ENCODE measurements around the gene PARD3.

The PARD3 gene

GRCh38 chr10:34192646-34193045 lies 622.5 kb downstream of the PARD3 start:
- Histone ChIP-seq H3K27ac (ENCODE audit: low read depth, low read length) (no peak overlapping the region), H3K4me1 (ENCODE audit: control insufficient read depth in 1 of 2, insufficient read depth in 2 of 2, low read length in 2 of 2) (peaks cover 0 to 6% of the 10 kb centered on the region in 2 donors), H3K36me3 (ENCODE audit: control insufficient read depth in 1 of 2, insufficient read depth in 2 of 2, low read length in 2 of 2) (no peaks in the 10 kb centered on the region), H3K4me3 (ENCODE audit: low read depth in 1 of 2, low read length in 2 of 2) (no peak overlapping the region), H3K9ac (ENCODE audit: low read depth in 1 of 2, low read length in 2 of 2) (no peak overlapping the region), H3K9me3 (ENCODE audit: control insufficient read depth in 1 of 2, low read length in 2 of 2) (no peaks in the 10 kb centered on the region), H3K27me3 (ENCODE audit: control insufficient read depth in 1 of 2, insufficient read depth in 2 of 2, low read length in 2 of 2) (no peaks in the 10 kb centered on the region)

- no peak overlapping the region for H3K27ac ChIP-seq (ENCODE audit: low read depth, low read length)
- no peak overlapping the region for H3K4me3 ChIP-seq (ENCODE audit: low read depth in 1 of 2, low read length in 2 of 2)
- no peaks in the 10 kb centered on the region for H3K27me3 ChIP-seq (ENCODE audit: control insufficient read depth in 1 of 2, insufficient read depth in 2 of 2, low read length in 2 of 2)
Measured at GRCh38 chr10:34191406-34191805, 623.7 kb downstream of the PARD3 start.

GRCh38 chr10:34190580-34190979 lies 624.5 kb downstream of the PARD3 start:
- peaks cover 0 to 6% of the 10 kb centered on the region in 2 donors for H3K4me1 ChIP-seq (ENCODE audit: control insufficient read depth in 1 of 2, insufficient read depth in 2 of 2, low read length in 2 of 2)
- H3K27me3 ChIP-seq (ENCODE audit: control insufficient read depth in 1 of 2, insufficient read depth in 2 of 2, low read length in 2 of 2): no peaks in the 10 kb centered on the region
- H3K9ac ChIP-seq (ENCODE audit: low read depth in 1 of 2, low read length in 2 of 2): no peak overlapping the region
- H3K4me3 ChIP-seq (ENCODE audit: low read depth in 1 of 2, low read length in 2 of 2): no peak overlapping the region
- no peaks in the 10 kb centered on the region for H3K36me3 ChIP-seq (ENCODE audit: control insufficient read depth in 1 of 2, insufficient read depth in 2 of 2, low read length in 2 of 2)
- no peaks in the 10 kb centered on the region for H3K9me3 ChIP-seq (ENCODE audit: control insufficient read depth in 1 of 2, low read length in 2 of 2)
- no peak overlapping the region for H3K27ac ChIP-seq (ENCODE audit: low read depth, low read length)

More at GRCh38 chr10:34191406-34191805, 623.7 kb downstream of the PARD3 start:
- H3K9ac ChIP-seq (ENCODE audit: low read depth in 1 of 2, low read length in 2 of 2): no peak overlapping the region
- peaks cover 0 to 6% of the 10 kb centered on the region in 2 donors for H3K4me1 ChIP-seq (ENCODE audit: control insufficient read depth in 1 of 2, insufficient read depth in 2 of 2, low read length in 2 of 2)
- no peaks in the 10 kb centered on the region for H3K9me3 ChIP-seq (ENCODE audit: control insufficient read depth in 1 of 2, low read length in 2 of 2)
- H3K36me3 ChIP-seq (ENCODE audit: control insufficient read depth in 1 of 2, insufficient read depth in 2 of 2, low read length in 2 of 2): no peaks in the 10 kb centered on the region

DNA sequence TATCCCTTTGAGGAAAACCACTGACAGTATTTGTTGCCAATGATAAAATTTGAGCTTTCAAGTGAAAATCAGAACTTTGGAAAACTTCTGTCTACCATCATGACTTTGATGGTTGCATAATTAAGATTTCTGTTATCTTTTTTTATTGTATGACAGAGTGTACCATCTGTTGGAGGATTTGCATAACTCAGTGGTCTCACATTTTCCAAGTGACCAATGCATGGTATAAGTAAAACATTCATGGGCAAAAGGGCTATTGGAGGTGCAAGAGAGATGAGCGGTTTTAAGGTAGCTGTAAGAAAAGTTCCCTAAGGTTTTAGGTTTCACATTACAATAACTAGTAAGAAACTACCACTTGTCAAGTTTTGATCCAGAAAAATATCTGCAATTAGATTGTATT lies 625.3 kb downstream of the PARD3 start:
- Histone ChIP-seq H3K36me3 (ENCODE audit: control insufficient read depth in 1 of 2, insufficient read depth in 2 of 2, low read length in 2 of 2) (no peaks in the 10 kb centered on the region), H3K9ac (ENCODE audit: low read depth in 1 of 2, low read length in 2 of 2) (no peak overlapping the region), H3K4me1 (ENCODE audit: control insufficient read depth in 1 of 2, insufficient read depth in 2 of 2, low read length in 2 of 2) (peaks cover 0 to 5% of the 10 kb centered on the region in 2 donors), H3K4me3 (ENCODE audit: low read depth in 1 of 2, low read length in 2 of 2) (no peak overlapping the region), H3K9me3 (ENCODE audit: control insufficient read depth in 1 of 2, low read length in 2 of 2) (no peaks in the 10 kb centered on the region), H3K27me3 (ENCODE audit: control insufficient read depth in 1 of 2, insufficient read depth in 2 of 2, low read length in 2 of 2) (no peaks in the 10 kb centered on the region), H3K27ac (ENCODE audit: low read depth, low read length) (no peak overlapping the region)

DNA sequence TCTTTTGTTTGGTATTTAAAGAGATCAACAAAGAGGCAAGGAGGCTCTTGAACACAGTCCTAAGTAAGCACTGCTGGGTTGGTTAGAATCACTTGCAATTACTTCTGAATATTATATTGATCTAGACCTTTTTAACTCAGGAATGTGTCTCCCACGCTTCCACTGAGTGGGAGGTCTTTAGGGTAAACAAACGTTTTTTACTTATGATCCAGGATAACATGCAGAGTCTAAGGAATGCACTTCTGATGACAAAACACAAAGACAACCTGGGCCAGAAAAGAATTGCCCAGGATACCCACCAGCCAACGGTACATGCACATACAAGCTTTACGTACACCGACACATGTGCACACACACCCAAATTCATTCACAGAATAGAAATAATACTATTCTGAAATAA lies 626.9 kb downstream of the PARD3 start:
- H3K9ac ChIP-seq (ENCODE audit: low read depth in 1 of 2, low read length in 2 of 2): no peak overlapping the region
- no peak overlapping the region for H3K4me3 ChIP-seq (ENCODE audit: low read depth in 1 of 2, low read length in 2 of 2)
- no peak overlapping the region for H3K27ac ChIP-seq (ENCODE audit: low read depth, low read length)
- H3K27me3 ChIP-seq (ENCODE audit: control insufficient read depth in 1 of 2, insufficient read depth in 2 of 2, low read length in 2 of 2): no peaks in the 10 kb centered on the region
- peaks cover 0 to 4% of the 10 kb centered on the region in 2 donors for H3K4me1 ChIP-seq (ENCODE audit: control insufficient read depth in 1 of 2, insufficient read depth in 2 of 2, low read length in 2 of 2)
- H3K36me3 ChIP-seq (ENCODE audit: control insufficient read depth in 1 of 2, insufficient read depth in 2 of 2, low read length in 2 of 2): no peaks in the 10 kb centered on the region
- no peaks in the 10 kb centered on the region for H3K9me3 ChIP-seq (ENCODE audit: control insufficient read depth in 1 of 2, low read length in 2 of 2)

DNA sequence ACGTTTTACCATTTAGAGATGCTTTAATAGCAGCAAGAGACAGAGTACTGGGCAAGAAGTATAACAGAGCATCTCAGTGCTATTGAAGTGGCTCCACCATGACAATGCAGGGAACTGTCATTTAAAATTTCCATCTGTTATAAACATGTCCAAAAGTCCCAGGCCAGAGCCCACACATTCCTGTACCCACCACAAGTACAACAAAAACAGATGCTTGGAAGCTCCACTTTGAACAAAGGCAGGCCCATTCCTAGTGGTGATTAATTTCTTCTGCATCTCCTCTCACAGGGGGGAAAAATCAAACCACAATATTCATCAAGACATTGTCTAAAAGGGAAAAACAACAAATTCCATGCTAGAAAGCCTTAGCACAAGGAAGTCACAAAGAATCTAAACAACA lies 627.9 kb downstream of the PARD3 start:
- Histone ChIP-seq H3K9me3 (ENCODE audit: control insufficient read depth in 1 of 2, low read length in 2 of 2) (no peaks in the 10 kb centered on the region), H3K27me3 (ENCODE audit: control insufficient read depth in 1 of 2, insufficient read depth in 2 of 2, low read length in 2 of 2) (no peaks in the 10 kb centered on the region), H3K36me3 (ENCODE audit: control insufficient read depth in 1 of 2, insufficient read depth in 2 of 2, low read length in 2 of 2) (no peaks in the 10 kb centered on the region), H3K27ac (ENCODE audit: low read depth, low read length) (no peak overlapping the region), H3K9ac (ENCODE audit: low read depth in 1 of 2, low read length in 2 of 2) (no peak overlapping the region), H3K4me3 (ENCODE audit: low read depth in 1 of 2, low read length in 2 of 2) (no peak overlapping the region), H3K4me1 (ENCODE audit: control insufficient read depth in 1 of 2, insufficient read depth in 2 of 2, low read length in 2 of 2) (peaks cover 0 to 4% of the 10 kb centered on the region in 2 donors)

DNA sequence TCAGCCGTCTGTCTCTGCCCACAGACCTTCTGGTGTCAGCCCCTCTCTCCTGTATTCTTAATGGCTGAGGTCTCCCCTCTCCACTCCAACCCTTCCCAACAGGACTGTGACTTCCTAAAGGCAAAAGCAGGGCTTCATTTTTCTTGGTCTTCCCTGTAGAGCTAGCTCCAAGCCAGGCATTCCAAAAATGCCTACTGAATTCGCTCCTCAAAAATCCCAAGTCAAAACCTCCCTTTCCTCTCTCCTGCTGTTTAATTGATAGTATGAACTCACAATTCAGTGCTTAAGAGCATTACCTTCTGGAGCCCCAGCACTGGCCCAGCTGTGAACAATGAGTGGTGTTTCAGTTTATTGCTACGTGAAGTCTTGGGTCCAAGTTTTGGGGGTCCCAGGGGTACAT lies 628.4 kb downstream of the PARD3 start:
- H3K27ac ChIP-seq (ENCODE audit: low read depth, low read length): no peak overlapping the region
- H3K9me3 ChIP-seq (ENCODE audit: control insufficient read depth in 1 of 2, low read length in 2 of 2): no peaks in the 10 kb centered on the region
- H3K9ac ChIP-seq (ENCODE audit: low read depth in 1 of 2, low read length in 2 of 2): no peak overlapping the region
- no peaks in the 10 kb centered on the region for H3K36me3 ChIP-seq (ENCODE audit: control insufficient read depth in 1 of 2, insufficient read depth in 2 of 2, low read length in 2 of 2)
- H3K4me3 ChIP-seq (ENCODE audit: low read depth in 1 of 2, low read length in 2 of 2): no peak overlapping the region
- peaks cover 0 to 4% of the 10 kb centered on the region in 2 donors for H3K4me1 ChIP-seq (ENCODE audit: control insufficient read depth in 1 of 2, insufficient read depth in 2 of 2, low read length in 2 of 2)
- H3K27me3 ChIP-seq (ENCODE audit: control insufficient read depth in 1 of 2, insufficient read depth in 2 of 2, low read length in 2 of 2): no peaks in the 10 kb centered on the region

DNA sequence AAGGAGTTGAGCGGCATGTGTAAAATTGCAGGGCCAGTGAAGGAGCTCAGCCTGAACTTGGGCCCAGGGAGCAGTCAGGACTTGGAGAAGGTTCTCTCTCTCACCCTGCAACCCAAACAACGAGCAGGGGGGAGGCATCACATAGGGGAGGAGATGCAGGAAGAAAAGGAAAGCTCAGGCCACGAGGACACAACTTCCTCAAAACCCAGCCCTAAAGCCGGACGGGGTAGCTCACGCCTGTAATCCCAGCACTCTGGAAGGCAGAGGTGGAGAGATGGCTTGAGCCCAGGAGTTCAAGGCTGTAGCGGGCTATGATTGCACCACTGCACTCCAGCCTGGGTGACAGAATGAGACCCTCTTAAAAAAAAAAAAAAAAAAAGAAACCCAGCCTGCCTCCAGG lies 629.1 kb downstream of the PARD3 start:
- Histone ChIP-seq H3K9ac (ENCODE audit: low read depth in 1 of 2, low read length in 2 of 2) (no peak overlapping the region), H3K4me1 (ENCODE audit: control insufficient read depth in 1 of 2, insufficient read depth in 2 of 2, low read length in 2 of 2) (peaks cover 0 to 4% of the 10 kb centered on the region in 2 donors), H3K36me3 (ENCODE audit: control insufficient read depth in 1 of 2, insufficient read depth in 2 of 2, low read length in 2 of 2) (no peaks in the 10 kb centered on the region), H3K9me3 (ENCODE audit: control insufficient read depth in 1 of 2, low read length in 2 of 2) (no peaks in the 10 kb centered on the region), H3K4me3 (ENCODE audit: low read depth in 1 of 2, low read length in 2 of 2) (no peak overlapping the region), H3K27ac (ENCODE audit: low read depth, low read length) (no peak overlapping the region), H3K27me3 (ENCODE audit: control insufficient read depth in 1 of 2, insufficient read depth in 2 of 2, low read length in 2 of 2) (no peaks in the 10 kb centered on the region)

DNA sequence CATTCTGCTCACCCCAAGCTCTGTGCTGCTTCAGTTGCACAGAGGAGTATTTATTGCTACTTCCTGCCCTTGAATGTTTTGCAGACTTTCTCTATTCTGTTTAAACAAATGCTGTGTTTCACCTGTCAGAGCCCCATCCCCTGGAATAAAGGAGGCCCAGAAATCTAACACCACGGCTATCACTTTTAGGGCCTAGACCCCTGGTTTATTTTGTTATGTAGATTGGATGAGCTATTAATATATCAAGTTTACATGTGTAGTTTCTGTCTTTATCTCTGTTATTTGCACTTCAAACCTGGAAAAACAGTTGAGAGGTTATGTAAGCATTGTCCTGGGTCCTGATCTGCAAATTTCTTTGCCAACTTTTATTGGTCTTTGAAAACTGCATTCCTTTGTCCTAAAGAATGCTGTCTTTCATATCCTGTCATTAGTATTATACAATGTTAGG lies 630.1 kb downstream of the PARD3 start:
- no peak overlapping the region for H3K9ac ChIP-seq (ENCODE audit: low read depth in 1 of 2, low read length in 2 of 2)
- H3K9me3 ChIP-seq (ENCODE audit: control insufficient read depth in 1 of 2, low read length in 2 of 2): no peaks in the 10 kb centered on the region
- H3K4me1 ChIP-seq (ENCODE audit: control insufficient read depth in 1 of 2, insufficient read depth in 2 of 2, low read length in 2 of 2): peaks cover 0 to 4% of the 10 kb centered on the region in 2 donors
- no peaks in the 10 kb centered on the region for H3K27me3 ChIP-seq (ENCODE audit: control insufficient read depth in 1 of 2, insufficient read depth in 2 of 2, low read length in 2 of 2)
- no peaks in the 10 kb centered on the region for H3K36me3 ChIP-seq (ENCODE audit: control insufficient read depth in 1 of 2, insufficient read depth in 2 of 2, low read length in 2 of 2)
- H3K27ac ChIP-seq (ENCODE audit: low read depth, low read length): no peak overlapping the region
- H3K4me3 ChIP-seq (ENCODE audit: low read depth in 1 of 2, low read length in 2 of 2): no peak overlapping the region

- H3K27ac ChIP-seq (ENCODE audit: low read depth, low read length): no peak overlapping the region
- no peaks in the 10 kb centered on the region for H3K27me3 ChIP-seq (ENCODE audit: control insufficient read depth in 1 of 2, insufficient read depth in 2 of 2, low read length in 2 of 2)
- H3K36me3 ChIP-seq (ENCODE audit: control insufficient read depth in 1 of 2, insufficient read depth in 2 of 2, low read length in 2 of 2): no peaks in the 10 kb centered on the region
- no peaks in the 10 kb centered on the region for H3K9me3 ChIP-seq (ENCODE audit: control insufficient read depth in 1 of 2, low read length in 2 of 2)
- H3K4me3 ChIP-seq (ENCODE audit: low read depth in 1 of 2, low read length in 2 of 2): no peak overlapping the region
- no peak overlapping the region for H3K9ac ChIP-seq (ENCODE audit: low read depth in 1 of 2, low read length in 2 of 2)
- H3K4me1 ChIP-seq (ENCODE audit: control insufficient read depth in 1 of 2, insufficient read depth in 2 of 2, low read length in 2 of 2): peaks cover 0 to 4% of the 10 kb centered on the region in 2 donors
Measured at GRCh38 chr10:34184397-34184796, 630.7 kb downstream of the PARD3 start.

Measured in duodenal mucosa (tissue), 2 donors.